Activated T-cell treated with anti-CD3 and anti-CD28 coated beads for 1 hour (primary cell): Measurements from ENCODE around the gene TNFSF10.

Source experiments
- DNase-seq: peaks from one replicate; pipeline ENCODE4 v3.0.0-alpha.2; 2020; ENCODE audit warnings: low read depth

TNFSF10 gene

GRCh38 chr3:172516318-172517214 is 6.7 kb downstream of the TNFSF10 start:
- no peak for DNase-seq

- no peak for DNase-seq
These were observed 7.9 kb downstream of the TNFSF10 start for GRCh38 chr3:172515130-172515918.

GRCh38 chr3:172514678-172515077 is 8.6 kb downstream of the TNFSF10 start:
- DNase-seq = no peak

GRCh38 chr3:172513488-172513887 is 9.7 kb downstream of the TNFSF10 start:
- no peak for DNase-seq

GRCh38 chr3:172511783-172512762 is 11.2 kb downstream of the TNFSF10 start:
- DNase-seq = peak; percentile 18

- no peak for DNase-seq
These were observed 17.1 kb downstream of the TNFSF10 start for GRCh38 chr3:172506094-172506493.

- no peak for DNase-seq
These were observed 21.7 kb downstream of the TNFSF10 start for GRCh38 chr3:172501540-172501939.

- peak; percentile 82 for DNase-seq
These were observed 33.0 kb downstream of the TNFSF10 start for GRCh38 chr3:172490198-172490669.

GRCh38 chr3:172478116-172478515 is 45.1 kb downstream of the TNFSF10 start:
- DNase-seq = no peak

- no peak for DNase-seq
These were observed 46.9 kb downstream of the TNFSF10 start for GRCh38 chr3:172476347-172476746.

GRCh38 chr3:172475703-172476102 is 47.5 kb downstream of the TNFSF10 start:
- DNase-seq = no peak

GRCh38 chr3:172471903-172472302 is 51.3 kb downstream of the TNFSF10 start:
- DNase-seq = no peak

GRCh38 chr3:172470588-172470987 is 52.6 kb downstream of the TNFSF10 start:
- DNase-seq = no peak

- DNase-seq = no peak
These were observed 55.9 kb downstream of the TNFSF10 start for GRCh38 chr3:172467170-172467824.

GRCh38 chr3:172466553-172467130 is 56.6 kb downstream of the TNFSF10 start:
- DNase-seq = no peak

GRCh38 chr3:172465281-172465680 is 57.9 kb downstream of the TNFSF10 start:
- no peak for DNase-seq

- DNase-seq = no peak
These were observed 58.9 kb downstream of the TNFSF10 start for GRCh38 chr3:172464306-172464705.

- no peak for DNase-seq
These were observed 61.6 kb downstream of the TNFSF10 start for GRCh38 chr3:172461530-172462138.

GRCh38 chr3:172456404-172456803 is 66.8 kb downstream of the TNFSF10 start:
- no peak for DNase-seq
